Endodermal cell (in vitro differentiated cells): Measurements from ENCODE around the gene SEMA5A. TPM values are rescaled to one million over a fixed set of nuclear protein-coding genes. Genes with fewer than 3 reads are reported as not detected.

ENCODE experiments used
- DNase-seq: peaks from one replicate; pipeline ENCODE4 v3.0.0-alpha.2; 2017
- H3K27ac ChIP-seq: 2 replicates; pipeline ENCODE4 v1.5.1; 2013; ENCODE audit warnings: mild to moderate bottlenecking, low read depth, low read length, moderate library complexity
- H3K27me3 ChIP-seq: 2 replicates; pipeline ENCODE4 v1.6.1; 2013; ENCODE audit warnings: mild to moderate bottlenecking, low read length, moderate library complexity; ENCODE audit not compliant: insufficient read depth, control insufficient read depth, poor library complexity, severe bottlenecking
- H3K36me3 ChIP-seq: 2 replicates; pipeline ENCODE4 v1.7.0; 2013; ENCODE audit warnings: mild to moderate bottlenecking, low read length, moderate library complexity; ENCODE audit not compliant: control insufficient read depth, insufficient read depth
- H3K4me1 ChIP-seq: one replicate; pipeline ENCODE4 v1.7.0; 2013; ENCODE audit warnings: low read length; ENCODE audit not compliant: control insufficient read depth, insufficient read depth
- H3K4me3 ChIP-seq: 2 replicates; pipeline ENCODE4 v1.5.1; 2013; ENCODE audit warnings: mild to moderate bottlenecking, low read length, moderate library complexity
- H3K9ac ChIP-seq: 2 replicates; pipeline ENCODE4 v1.6.1; 2013; ENCODE audit warnings: mild to moderate bottlenecking, low read length, moderate library complexity; ENCODE audit not compliant: poor library complexity, severe bottlenecking; ENCODE audit errors: extremely low read depth
- H3K9me3 ChIP-seq: 2 replicates; pipeline ENCODE4 v1.6.1; 2013; ENCODE audit warnings: mild to moderate bottlenecking, low read length, moderate library complexity; ENCODE audit not compliant: control insufficient read depth
- H3K27ac Mint-ChIP-seq: 2 replicates; pipeline ENCODE4 v1.8.0; 2020; ENCODE audit warnings: mixed read lengths
- H3K27me3 Mint-ChIP-seq: 2 replicates; pipeline ENCODE4 v1.8.0; 2021; ENCODE audit warnings: mild to moderate bottlenecking, mixed read lengths; ENCODE audit not compliant: insufficient read depth
- H3K36me3 Mint-ChIP-seq: 2 replicates; pipeline ENCODE4 v1.8.0; 2020; ENCODE audit warnings: low read depth, mixed read lengths
- H3K4me1 Mint-ChIP-seq: 2 replicates; pipeline ENCODE4 v1.8.0; 2020; ENCODE audit warnings: mixed read lengths
- H3K4me3 Mint-ChIP-seq: 2 replicates; pipeline ENCODE4 v1.8.0; 2020; ENCODE audit warnings: mild to moderate bottlenecking, moderate library complexity, mixed read lengths
- H3K9me3 Mint-ChIP-seq: 2 replicates; pipeline ENCODE4 v1.8.0; 2020; ENCODE audit warnings: mild to moderate bottlenecking, mixed read lengths
- WGBS, 2 experiments: methylation state at CpG; one replicate each; pipeline versions ENCODE4 v1.1.5 to v1.1.7; 2013; ENCODE audit warnings: missing lambda C conversion rate in 2 of 2, mixed read lengths in 1 of 2; ENCODE audit not compliant: insufficient coverage in 1 of 2, insufficient read length in 1 of 2; 5-methylcytosine and 5-hydroxymethylcytosine counted together
- total RNA-seq, 2 donors: library from RNA; stranded (reverse); fragmentation: NEBNext Ultra II Directional in 1 of 2; extraction: Animal tissue kit (Norgen Biotek cat#: 25700) in 1 of 2; gene quantifications; 2 replicates in 1 of 2; 3 replicates in 1 of 2; pipeline ENCODE4 v1.2.1, GENCODE V29; 2021
- TF ChIP-seq, protein P1 (sequence below): fragments of 200-600 bp; sonication (generic); conservative IDR thresholded peaks from 2 replicates; pipeline ENCODE4 v1.5.0; 2021; ENCODE audit warnings: antibody characterized with exemption, mild to moderate bottlenecking

Gene SEMA5A
- total RNA-seq, 2 donors from 2014 or later, result 46.8 to 77.8 TPM

DNA sequence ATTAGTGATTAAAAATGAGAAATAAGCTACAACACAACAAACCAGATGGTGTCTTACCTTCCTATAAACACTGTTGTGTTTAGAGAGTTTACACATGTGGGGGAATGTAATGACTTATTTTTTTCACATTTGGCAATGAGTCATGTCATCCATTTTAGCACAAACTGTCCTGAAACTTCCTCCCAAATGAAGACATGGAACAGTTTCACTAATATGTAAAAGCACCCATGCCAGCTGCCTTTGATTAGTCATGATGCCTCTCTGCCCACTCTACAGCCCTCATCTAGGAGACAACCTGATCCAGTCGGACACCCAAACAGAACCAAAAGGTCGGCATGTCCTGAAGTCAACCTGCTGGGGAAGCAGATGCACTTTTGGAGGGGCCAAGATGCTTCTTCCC, 98.2 kb downstream of the SEMA5A start:
- H3K4me3 Mint-ChIP-seq, result no peak overlapping the region
- TF ChIP-seq, protein P1, sequence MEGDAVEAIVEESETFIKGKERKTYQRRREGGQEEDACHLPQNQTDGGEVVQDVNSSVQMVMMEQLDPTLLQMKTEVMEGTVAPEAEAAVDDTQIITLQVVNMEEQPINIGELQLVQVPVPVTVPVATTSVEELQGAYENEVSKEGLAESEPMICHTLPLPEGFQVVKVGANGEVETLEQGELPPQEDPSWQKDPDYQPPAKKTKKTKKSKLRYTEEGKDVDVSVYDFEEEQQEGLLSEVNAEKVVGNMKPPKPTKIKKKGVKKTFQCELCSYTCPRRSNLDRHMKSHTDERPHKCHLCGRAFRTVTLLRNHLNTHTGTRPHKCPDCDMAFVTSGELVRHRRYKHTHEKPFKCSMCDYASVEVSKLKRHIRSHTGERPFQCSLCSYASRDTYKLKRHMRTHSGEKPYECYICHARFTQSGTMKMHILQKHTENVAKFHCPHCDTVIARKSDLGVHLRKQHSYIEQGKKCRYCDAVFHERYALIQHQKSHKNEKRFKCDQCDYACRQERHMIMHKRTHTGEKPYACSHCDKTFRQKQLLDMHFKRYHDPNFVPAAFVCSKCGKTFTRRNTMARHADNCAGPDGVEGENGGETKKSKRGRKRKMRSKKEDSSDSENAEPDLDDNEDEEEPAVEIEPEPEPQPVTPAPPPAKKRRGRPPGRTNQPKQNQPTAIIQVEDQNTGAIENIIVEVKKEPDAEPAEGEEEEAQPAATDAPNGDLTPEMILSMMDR, result no peak
- Histone ChIP-seq H3K27me3 (no peaks in the 10 kb centered on the region), H3K9me3 (peaks cover 32% of the 10 kb centered on the region), H3K4me1 (peaks cover 4% of the 10 kb centered on the region), H3K4me3 (no peak overlapping the region), H3K9ac (no peak overlapping the region), H3K36me3 (peaks cover 72% of the 10 kb centered on the region), H3K27ac (no peak overlapping the region)
- H3K27ac Mint-ChIP-seq, result no peak overlapping the region
- WGBS, 2 experiments, result 93 to 97% methylated on average over 2 of the region's 2 CpGs
- peaks cover 38% of the 10 kb centered on the region for H3K36me3 Mint-ChIP-seq
- peaks cover 23% of the 10 kb centered on the region for H3K9me3 Mint-ChIP-seq
- peaks cover 1% of the 10 kb centered on the region for H3K27me3 Mint-ChIP-seq
- H3K4me1 Mint-ChIP-seq, result peaks cover 11% of the 10 kb centered on the region
- no peak for DNase-seq

DNA sequence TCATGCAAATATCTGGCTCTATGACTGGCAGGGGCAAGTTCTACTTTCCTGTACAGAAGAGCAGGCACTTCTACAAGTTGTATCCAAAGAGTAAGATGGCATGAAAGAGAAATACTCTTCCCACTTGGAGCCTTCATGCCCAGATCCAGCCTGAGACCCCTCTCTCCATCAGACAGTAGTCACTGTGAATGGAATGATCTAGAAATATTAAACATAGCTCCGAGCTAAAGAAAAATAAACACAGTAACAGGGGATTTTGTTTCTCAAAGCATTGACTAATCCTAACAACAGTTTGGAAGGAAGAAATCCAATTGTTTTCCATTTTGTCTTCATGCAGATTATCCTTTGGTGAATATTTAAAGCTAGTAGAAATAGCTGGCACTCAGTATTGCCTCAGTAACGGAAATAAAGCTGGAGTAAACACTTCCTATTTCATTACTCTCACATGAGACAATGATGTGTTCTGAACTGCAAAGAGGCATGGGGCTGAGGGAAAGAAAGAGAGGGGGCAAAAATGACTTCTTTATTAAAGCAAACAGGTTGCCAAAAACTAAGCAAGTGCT, 100.0 kb downstream of the SEMA5A start:
- H3K27ac Mint-ChIP-seq, result no peak overlapping the region
- no peak for DNase-seq
- peaks cover 24% of the 10 kb centered on the region for H3K9me3 Mint-ChIP-seq
- peaks cover 80% of the 10 kb centered on the region for H3K36me3 ChIP-seq
- 100% methylated on average over 1 to 2 of the region's 2 CpGs for WGBS, 2 experiments
- no peaks in the 10 kb centered on the region for H3K4me1 ChIP-seq
- TF ChIP-seq, protein P1, result no peak
- H3K4me1 Mint-ChIP-seq, result no peaks in the 10 kb centered on the region
- no peak overlapping the region for H3K9ac ChIP-seq
- H3K27me3 Mint-ChIP-seq, result no peaks in the 10 kb centered on the region
- H3K9me3 ChIP-seq, result peaks cover 37% of the 10 kb centered on the region
- H3K27ac ChIP-seq, result peak overlapping the region; percentile 24
- H3K36me3 Mint-ChIP-seq, result peaks cover 50% of the 10 kb centered on the region
- H3K4me3 Mint-ChIP-seq, result no peak overlapping the region
- no peak overlapping the region for H3K4me3 ChIP-seq
- no peaks in the 10 kb centered on the region for H3K27me3 ChIP-seq

DNA sequence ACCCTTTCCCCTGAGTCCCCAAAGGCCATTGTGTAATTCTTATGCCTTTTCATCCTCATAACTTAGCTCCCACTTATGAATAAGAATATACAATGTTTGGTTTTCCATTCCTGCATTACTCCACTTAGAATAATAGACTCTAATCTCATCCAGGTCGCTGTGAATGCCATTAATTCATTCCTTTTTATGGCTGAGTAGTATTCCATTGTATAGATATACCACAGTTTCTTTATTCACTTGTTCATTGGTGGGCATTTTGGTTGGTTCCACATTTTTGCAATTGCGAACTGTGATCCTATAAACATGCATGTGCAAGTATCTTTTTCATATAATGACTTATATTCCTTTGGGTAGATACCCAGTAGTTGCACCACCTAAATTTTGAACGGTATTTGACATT, 101.5 kb downstream of the SEMA5A start:
- TF ChIP-seq, protein P1, result no peak
- no peaks in the 10 kb centered on the region for H3K27me3 Mint-ChIP-seq
- 96% methylated on average over 3 of the region's 3 CpGs; no CpG with 5 or more reads in 1 of the 2 experiments for WGBS, 2 experiments

More for the DNA sequence above, 101.5 kb downstream of the SEMA5A start:
- Histone ChIP-seq H3K4me1 (no peaks in the 10 kb centered on the region), H3K27ac (no peak overlapping the region), H3K27me3 (no peaks in the 10 kb centered on the region), H3K9me3 (peaks cover 35% of the 10 kb centered on the region), H3K36me3 (peaks cover 72% of the 10 kb centered on the region), H3K4me3 (no peak overlapping the region), H3K9ac (no peak overlapping the region)
- no peak overlapping the region for H3K4me3 Mint-ChIP-seq
- peaks cover 46% of the 10 kb centered on the region for H3K36me3 Mint-ChIP-seq
- no peak overlapping the region for H3K27ac Mint-ChIP-seq
- H3K4me1 Mint-ChIP-seq, result no peaks in the 10 kb centered on the region
- no peak for DNase-seq
- peaks cover 24% of the 10 kb centered on the region for H3K9me3 Mint-ChIP-seq
